ENCODE measurements around the gene CACNA1D.
"Not testable (repeated sequence)": the region's sequence is repeated elsewhere in the genome, so short reads cannot be mapped to it uniquely, and the experiment has no call there.

CACNA1D gene

GRCh38 chr3:53493963-53494791 lies at the start of gene CACNA1D:
Gene CACNA1D (plus strand): TSS chr3:53494611. CDS start chr3:53495167, 556 bp downstream.
- no peak for DNase-seq

- no peak for DNase-seq
These were observed 37.3 kb upstream of the CACNA1D start for GRCh38 chr3:53457068-53457467.

- DNase-seq, result no peak
These were observed 34.1 kb upstream of the CACNA1D start for GRCh38 chr3:53460326-53460725.

GRCh38 chr3:53464424-53464823 lies 30.0 kb upstream of the CACNA1D start:
- DNase-seq, result no peak

- DNase-seq, result not testable (repeated sequence)
These were observed 24.7 kb upstream of the CACNA1D start for GRCh38 chr3:53469758-53470157.

- DNase-seq, result no peak
These were observed 21.0 kb upstream of the CACNA1D start for GRCh38 chr3:53473422-53473821.

- not testable (repeated sequence) for DNase-seq
These were observed 18.0 kb upstream of the CACNA1D start for GRCh38 chr3:53476372-53476771.

GRCh38 chr3:53477689-53478088 lies 16.7 kb upstream of the CACNA1D start:
- DNase-seq, result not testable (repeated sequence)

- no peak for DNase-seq
These were observed 16.1 kb upstream of the CACNA1D start for GRCh38 chr3:53478166-53478830.

- DNase-seq, result no peak
These were observed 15.3 kb upstream of the CACNA1D start for GRCh38 chr3:53478921-53479664.

GRCh38 chr3:53482227-53482626 lies 12.2 kb upstream of the CACNA1D start:
- DNase-seq, result no peak

- DNase-seq, result no peak
These were observed 10.6 kb upstream of the CACNA1D start for GRCh38 chr3:53483821-53484220.

GRCh38 chr3:53484984-53485383 lies 9.4 kb upstream of the CACNA1D start:
- DNase-seq, result no peak

GRCh38 chr3:53485675-53486403 lies 8.6 kb upstream of the CACNA1D start:
- no peak for DNase-seq

GRCh38 chr3:53486961-53487654 lies 7.3 kb upstream of the CACNA1D start:
- DNase-seq, result no peak

GRCh38 chr3:53489386-53489785 lies 5.0 kb upstream of the CACNA1D start:
- no peak for DNase-seq

- DNase-seq, result no peak
These were observed 4.5 kb upstream of the CACNA1D start for GRCh38 chr3:53489787-53490458.

GRCh38 chr3:53490459-53490968 lies 3.9 kb upstream of the CACNA1D start:
- DNase-seq, result no peak

GRCh38 chr3:53491276-53491675 lies 3.1 kb upstream of the CACNA1D start:
- DNase-seq, result no peak

GRCh38 chr3:53493595-53493962 lies 832 bp upstream of the CACNA1D start:
- DNase-seq, result no peak

GRCh38 chr3:53495146-53495519 lies 722 bp downstream of the CACNA1D start:
- DNase-seq, result no peak
